Loucy (cell line): ENCODE results near the gene NSUN3.

Source experiments
- EZH2phosphoT487 ChIP-seq: fragments of 200-600 bp; IDR thresholded peaks from 2 replicates; pipeline ENCODE4 v1.6.1; 2018; ENCODE audit warnings: antibody characterized with exemption, mild to moderate bottlenecking, moderate library complexity, borderline replicate concordance
- TF ChIP-seq, protein P1 (sequence below): fragments of 200-600 bp; sonication (generic); conservative IDR thresholded peaks from 2 replicates; pipeline ENCODE4 v1.5.1; 2014; ENCODE audit warnings: mild to moderate bottlenecking, antibody characterized with exemption, low read length

DNA sequence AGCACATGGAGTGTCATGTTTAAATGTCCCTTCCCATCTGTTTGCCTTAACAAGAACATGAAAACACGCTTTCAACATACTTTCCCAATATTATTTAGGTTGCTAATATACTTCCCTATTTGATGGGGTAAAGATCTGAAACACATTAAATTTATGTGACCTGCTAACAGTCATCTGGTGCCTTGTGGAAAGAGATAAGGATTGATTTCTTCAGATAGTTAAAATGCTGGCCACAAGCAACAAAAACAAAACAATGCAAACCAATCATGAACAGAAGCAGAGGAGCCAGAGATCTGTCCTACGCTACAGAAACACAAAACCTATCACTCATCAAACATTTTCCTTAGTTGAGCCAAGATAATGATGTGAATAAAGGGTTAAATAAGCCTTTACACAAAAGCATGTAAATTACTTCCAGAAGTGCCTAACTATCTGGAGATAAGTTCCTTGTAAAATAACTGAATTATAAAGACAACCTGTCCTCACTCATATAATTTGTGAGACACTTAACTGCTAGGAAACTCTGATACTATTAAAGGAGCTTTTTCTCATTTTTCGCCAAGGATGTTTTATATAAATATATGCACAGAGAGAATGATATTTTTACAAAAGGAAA lies 109.9 kb downstream of the NSUN3 start:
- TF ChIP-seq, protein P1, sequence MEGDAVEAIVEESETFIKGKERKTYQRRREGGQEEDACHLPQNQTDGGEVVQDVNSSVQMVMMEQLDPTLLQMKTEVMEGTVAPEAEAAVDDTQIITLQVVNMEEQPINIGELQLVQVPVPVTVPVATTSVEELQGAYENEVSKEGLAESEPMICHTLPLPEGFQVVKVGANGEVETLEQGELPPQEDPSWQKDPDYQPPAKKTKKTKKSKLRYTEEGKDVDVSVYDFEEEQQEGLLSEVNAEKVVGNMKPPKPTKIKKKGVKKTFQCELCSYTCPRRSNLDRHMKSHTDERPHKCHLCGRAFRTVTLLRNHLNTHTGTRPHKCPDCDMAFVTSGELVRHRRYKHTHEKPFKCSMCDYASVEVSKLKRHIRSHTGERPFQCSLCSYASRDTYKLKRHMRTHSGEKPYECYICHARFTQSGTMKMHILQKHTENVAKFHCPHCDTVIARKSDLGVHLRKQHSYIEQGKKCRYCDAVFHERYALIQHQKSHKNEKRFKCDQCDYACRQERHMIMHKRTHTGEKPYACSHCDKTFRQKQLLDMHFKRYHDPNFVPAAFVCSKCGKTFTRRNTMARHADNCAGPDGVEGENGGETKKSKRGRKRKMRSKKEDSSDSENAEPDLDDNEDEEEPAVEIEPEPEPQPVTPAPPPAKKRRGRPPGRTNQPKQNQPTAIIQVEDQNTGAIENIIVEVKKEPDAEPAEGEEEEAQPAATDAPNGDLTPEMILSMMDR, result no peak
- no peak for TF ChIP-seq EZH2phosphoT487
